Esophagus muscularis mucosa (tissue), 4 donors: ENCODE measurements around the gene GPR55. TPM values are rescaled to one million over a fixed set of nuclear protein-coding genes. Genes with fewer than 3 reads are reported as not detected.
"Not testable (repeated sequence)": the region's sequence is repeated elsewhere in the genome, so short reads cannot be mapped to it uniquely, and the experiment has no call there.

Experiments
- DNase-seq: peaks from one replicate; pipeline ENCODE4 v3.0.0-alpha.2; 2017; ENCODE audit errors: extremely low spot score
- H3K27ac ChIP-seq, 4 donors: fragments of 200-600 bp; sonication (generic); replicated peaks in 1 of 4; 1 replicate in 3 of 4; 2 replicates in 1 of 4; pipeline ENCODE4 v1.5.1; 2016 to 2019; ENCODE audit warnings: mild to moderate bottlenecking in 1 of 4
- H3K27me3 ChIP-seq, 4 donors: fragments of 200-600 bp; sonication (generic); one replicate each; pipeline versions ENCODE4 v1.5.1 to v1.6.0; 2016 to 2019
- H3K36me3 ChIP-seq, 4 donors: fragments of 200-600 bp; sonication (generic); one replicate each; pipeline ENCODE4 v1.5.1; 2016 to 2019
- H3K4me1 ChIP-seq, 4 donors: fragments of 200-600 bp; sonication (generic); one replicate each; pipeline ENCODE4 v1.5.1; 2016 to 2019
- H3K4me3 ChIP-seq, 4 donors: fragments of 200-600 bp; sonication (generic); 1 replicate in 2 of 4; 2 replicates in 2 of 4; pipeline ENCODE4 v1.5.1; 2016 to 2019; ENCODE audit warnings: mild to moderate bottlenecking in 4 of 4, moderate library complexity in 1 of 4
- H3K9me3 ChIP-seq, 4 donors: fragments of 200-600 bp; sonication (generic); 1 replicate in 3 of 4; 2 replicates in 1 of 4; pipeline ENCODE4 v1.5.1; 2016 to 2019
- CTCF ChIP-seq, 3 experiments: fragments of 200-600 bp in 2 of 3; fragments of 450-650 bp in 1 of 3; sonication (generic) in 2 of 3; IDR thresholded peaks; one replicate each; pipeline ENCODE4 v1.5.1; 2017 to 2019; ENCODE audit warnings: antibody characterized with exemption in 3 of 3, mild to moderate bottlenecking in 2 of 3, moderate library complexity in 1 of 3
- EP300 ChIP-seq: sonication (generic); formaldehyde crosslinking; IDR thresholded peaks from one replicate; pipeline ENCODE4 v1.6.1; 2017; ENCODE audit warnings: antibody characterized with exemption
- POLR2A ChIP-seq: fragments of 450-650 bp; IDR thresholded peaks from one replicate; pipeline ENCODE4 v1.6.1; 2017; ENCODE audit warnings: antibody characterized with exemption, moderate library complexity, mild to moderate bottlenecking, low read depth
- POLR2AphosphoS5 ChIP-seq, 2 donors: sonication (generic); formaldehyde crosslinking; IDR thresholded peaks; one replicate each; pipeline ENCODE4 v1.6.1; 2017; ENCODE audit warnings: antibody characterized with exemption in 2 of 2
- WGBS: methylation state at CpG from one replicate; pipeline ENCODE4 v1.1.5; 2018; 5-methylcytosine and 5-hydroxymethylcytosine counted together
- intact Hi-C: fragments of 100-400 bp; cut with DNase I; formaldehyde crosslinking; loops from one replicate; pipeline ENCODE4 v1.15.1; 2023
- total RNA-seq, 4 donors: library from RNA; depleted of rRNA; stranded (reverse); fragments of >200 nt; gene quantifications; one replicate each; pipeline versions ENCODE4 v1.1.0 to v1.2.1, GENCODE V29; 2016

Gene GPR55
- total RNA-seq, 4 donors from 2014 or later, result 0.29 to 0.42 TPM; not detected in 2

GRCh38 chr2:230968921-230969658 is 44.0 kb upstream of the GPR55 start:
- Histone ChIP-seq H3K4me1 (no peaks in the 10 kb centered on the region), H3K27me3 (peaks cover 0 to 9% (median 0%) of the 10 kb centered on the region in 4 donors), H3K9me3 (no peaks in the 10 kb centered on the region), H3K4me3 (no peak overlapping the region), H3K36me3 (no peaks in the 10 kb centered on the region), H3K27ac (no peak overlapping the region)
- intact Hi-C loops, result no loop called here
- no peak for DNase-seq
- 88% methylated on average over 15 of the region's 16 CpGs for WGBS
- TF ChIP-seq CTCF (IDR thresholded peaks at IDR 0.05) (no peak), POLR2A (no peak), POLR2AphosphoS5 (IDR thresholded peaks at IDR 0.05) (no peak), EP300 (no peak)

- DNase-seq, intact Hi-C loops, H3K36me3 ChIP-seq, H3K4me3 ChIP-seq, H3K4me1 ChIP-seq, H3K27ac ChIP-seq, H3K27me3 ChIP-seq, H3K9me3 ChIP-seq: not testable (repeated sequence)
- WGBS, result 93% methylated on average over 6 of the region's 6 CpGs
Observed at GRCh38 chr2:230968314-230968713, 43.3 kb upstream of the GPR55 start.

GRCh38 chr2:230967113-230967512 is 42.1 kb upstream of the GPR55 start:
- 84% methylated on average over 3 of the region's 3 CpGs for WGBS
- Histone ChIP-seq H3K4me1 (no peaks in the 10 kb centered on the region), H3K9me3 (no peaks in the 10 kb centered on the region), H3K36me3 (no peaks in the 10 kb centered on the region), H3K4me3 (no peak overlapping the region), H3K27ac (no peak overlapping the region), H3K27me3 (peaks cover 0 to 16% (median 0%) of the 10 kb centered on the region in 4 donors)
- TF ChIP-seq EP300, result no peak
- TF ChIP-seq POLR2AphosphoS5 (IDR thresholded peaks at IDR 0.05), result no peak
- no peak for TF ChIP-seq CTCF (IDR thresholded peaks at IDR 0.05)
- no peak for TF ChIP-seq POLR2A
- no peak for DNase-seq
- intact Hi-C loops, result no loop called here

GRCh38 chr2:230964136-230964730 is 39.2 kb upstream of the GPR55 start:
- TF ChIP-seq CTCF (IDR thresholded peaks at IDR 0.05) (no peak), EP300 (no peak), POLR2AphosphoS5 (IDR thresholded peaks at IDR 0.05) (no peak), POLR2A (no peak)
- 98% methylated on average over 33 of the region's 36 CpGs for WGBS
- Histone ChIP-seq H3K36me3 (no peaks in the 10 kb centered on the region), H3K4me1 (no peaks in the 10 kb centered on the region), H3K27me3 (peaks cover 0 to 44% (median 0%) of the 10 kb centered on the region in 4 donors), H3K9me3 (no peaks in the 10 kb centered on the region), H3K4me3 (no peak overlapping the region), H3K27ac (no peak overlapping the region)
- DNase-seq, result no peak
- intact Hi-C loops, result no loop called here

- no peak overlapping the region for H3K4me3 ChIP-seq
- peaks cover 0 to 13% (median 11%) of the 10 kb centered on the region in 4 donors for H3K4me1 ChIP-seq
- DNase-seq, result no peak
- H3K9me3 ChIP-seq, result no peaks in the 10 kb centered on the region
- H3K36me3 ChIP-seq, result no peaks in the 10 kb centered on the region
- intact Hi-C loops, result no loop called here
- H3K27ac ChIP-seq, result no peak overlapping the region
- peaks cover 0 to 75% (median 5%) of the 10 kb centered on the region in 4 donors for H3K27me3 ChIP-seq
- WGBS, result 88% methylated on average over 3 of the region's 3 CpGs
- TF ChIP-seq CTCF (IDR thresholded peaks at IDR 0.05) (no peak), POLR2AphosphoS5 (IDR thresholded peaks at IDR 0.05) (no peak), EP300 (no peak)
Observed at GRCh38 chr2:230961091-230961491, 36.0 kb upstream of the GPR55 start.
